ENCODE measurements around the gene RPS10.

RPS10 gene

DNA sequence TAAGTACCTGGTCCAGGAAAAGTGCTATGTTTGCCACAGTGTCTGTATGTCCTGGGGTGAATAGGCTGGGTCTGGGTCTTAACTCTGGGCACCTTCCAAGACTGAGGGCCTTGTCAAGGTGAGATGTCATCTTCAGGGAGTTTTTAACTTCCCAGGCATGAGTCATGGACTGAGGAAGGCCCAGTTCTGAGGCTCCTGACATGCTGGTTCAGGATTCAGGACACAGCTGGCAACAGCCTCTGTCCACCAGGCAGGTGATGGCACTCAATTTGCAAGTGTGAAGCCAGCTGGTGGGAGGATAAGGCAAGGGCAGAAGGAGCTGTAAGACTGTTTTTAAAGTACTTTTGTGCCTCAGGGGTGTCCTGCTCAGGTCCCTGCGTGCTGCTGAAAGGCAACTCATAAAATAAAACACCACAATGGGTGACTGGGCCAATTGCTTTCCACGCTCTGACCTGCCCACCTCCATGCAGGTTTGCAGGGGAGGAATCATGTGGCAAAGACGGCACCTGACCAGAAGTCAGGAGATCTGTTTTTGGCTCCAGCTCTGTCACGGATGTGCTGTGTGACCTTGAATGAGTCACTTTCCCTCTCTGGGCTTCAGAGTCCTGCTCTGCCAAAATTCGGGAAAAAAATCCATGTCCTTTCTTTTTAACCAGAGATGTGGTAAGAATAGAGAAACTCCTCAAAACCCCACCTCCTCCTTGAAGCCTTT is 35.1 kb upstream of the RPS10 start:
- Histone ChIP-seq H3K9me3 (ENCODE audit: low read length) (no peaks in the 10 kb centered on the region), H3K27ac (ENCODE audit: low read depth, low read length, poor library complexity, severe bottlenecking) (no peak overlapping the region), H3K9me2 (ENCODE audit: low read depth, low read length) (no peaks in the 10 kb centered on the region), H3K4me1 (ENCODE audit: insufficient read depth, low read length, severe bottlenecking) (no peaks in the 10 kb centered on the region), H3K79me2 (ENCODE audit: insufficient read depth, low read length) (no peaks in the 10 kb centered on the region), H3F3A (ENCODE audit: insufficient read depth, low read length) (no peaks in the 10 kb centered on the region), H2AFZ (ENCODE audit: low read length) (no peak overlapping the region), H4K20me1 (ENCODE audit: insufficient read depth, low read length) (no peaks in the 10 kb centered on the region), H3K4me2 (ENCODE audit: low read length) (no peak overlapping the region), H3K27me3 (ENCODE audit: insufficient read depth, low read length) (peaks cover 15% of the 10 kb centered on the region), H3K4me3 (ENCODE audit: low read depth, low read length, poor library complexity, severe bottlenecking) (no peak overlapping the region), H3K9ac (ENCODE audit: low read length) (no peak overlapping the region), H3K36me3 (ENCODE audit: insufficient read depth, low read length) (no peaks in the 10 kb centered on the region)
- TF ChIP-seq EZH2 (IDR thresholded peaks at IDR 0.05; ENCODE audit: borderline replicate concordance, low read length), result no peak
- TF ChIP-seq, protein P1, sequence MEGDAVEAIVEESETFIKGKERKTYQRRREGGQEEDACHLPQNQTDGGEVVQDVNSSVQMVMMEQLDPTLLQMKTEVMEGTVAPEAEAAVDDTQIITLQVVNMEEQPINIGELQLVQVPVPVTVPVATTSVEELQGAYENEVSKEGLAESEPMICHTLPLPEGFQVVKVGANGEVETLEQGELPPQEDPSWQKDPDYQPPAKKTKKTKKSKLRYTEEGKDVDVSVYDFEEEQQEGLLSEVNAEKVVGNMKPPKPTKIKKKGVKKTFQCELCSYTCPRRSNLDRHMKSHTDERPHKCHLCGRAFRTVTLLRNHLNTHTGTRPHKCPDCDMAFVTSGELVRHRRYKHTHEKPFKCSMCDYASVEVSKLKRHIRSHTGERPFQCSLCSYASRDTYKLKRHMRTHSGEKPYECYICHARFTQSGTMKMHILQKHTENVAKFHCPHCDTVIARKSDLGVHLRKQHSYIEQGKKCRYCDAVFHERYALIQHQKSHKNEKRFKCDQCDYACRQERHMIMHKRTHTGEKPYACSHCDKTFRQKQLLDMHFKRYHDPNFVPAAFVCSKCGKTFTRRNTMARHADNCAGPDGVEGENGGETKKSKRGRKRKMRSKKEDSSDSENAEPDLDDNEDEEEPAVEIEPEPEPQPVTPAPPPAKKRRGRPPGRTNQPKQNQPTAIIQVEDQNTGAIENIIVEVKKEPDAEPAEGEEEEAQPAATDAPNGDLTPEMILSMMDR (IDR thresholded peaks at IDR 0.05; ENCODE audit: low read length), result no peak

GRCh38 chr6:34459899-34460593 is 34.2 kb upstream of the RPS10 start:
- no peaks in the 10 kb centered on the region for H3F3A ChIP-seq (ENCODE audit: insufficient read depth, low read length)
- no peak overlapping the region for H3K4me3 ChIP-seq (ENCODE audit: low read depth, low read length, poor library complexity, severe bottlenecking)
- H3K36me3 ChIP-seq (ENCODE audit: insufficient read depth, low read length), result no peaks in the 10 kb centered on the region
- H3K4me1 ChIP-seq (ENCODE audit: insufficient read depth, low read length, severe bottlenecking), result no peaks in the 10 kb centered on the region
- no peaks in the 10 kb centered on the region for H3K9me3 ChIP-seq (ENCODE audit: low read length)
- no peaks in the 10 kb centered on the region for H3K79me2 ChIP-seq (ENCODE audit: insufficient read depth, low read length)
- no peak overlapping the region for H3K27ac ChIP-seq (ENCODE audit: low read depth, low read length, poor library complexity, severe bottlenecking)
- H4K20me1 ChIP-seq (ENCODE audit: insufficient read depth, low read length), result no peaks in the 10 kb centered on the region
- no peak overlapping the region for H3K9ac ChIP-seq (ENCODE audit: low read length)
- TF ChIP-seq, protein P1 (IDR thresholded peaks at IDR 0.05; ENCODE audit: low read length), result peak; percentile 78
- no peak for TF ChIP-seq EZH2 (IDR thresholded peaks at IDR 0.05; ENCODE audit: borderline replicate concordance, low read length)
- H3K27me3 ChIP-seq (ENCODE audit: insufficient read depth, low read length), result peaks cover 15% of the 10 kb centered on the region
- H3K4me2 ChIP-seq (ENCODE audit: low read length), result no peak overlapping the region
- no peak overlapping the region for H2AFZ ChIP-seq (ENCODE audit: low read length)
- H3K9me2 ChIP-seq (ENCODE audit: low read depth, low read length), result no peaks in the 10 kb centered on the region

DNA sequence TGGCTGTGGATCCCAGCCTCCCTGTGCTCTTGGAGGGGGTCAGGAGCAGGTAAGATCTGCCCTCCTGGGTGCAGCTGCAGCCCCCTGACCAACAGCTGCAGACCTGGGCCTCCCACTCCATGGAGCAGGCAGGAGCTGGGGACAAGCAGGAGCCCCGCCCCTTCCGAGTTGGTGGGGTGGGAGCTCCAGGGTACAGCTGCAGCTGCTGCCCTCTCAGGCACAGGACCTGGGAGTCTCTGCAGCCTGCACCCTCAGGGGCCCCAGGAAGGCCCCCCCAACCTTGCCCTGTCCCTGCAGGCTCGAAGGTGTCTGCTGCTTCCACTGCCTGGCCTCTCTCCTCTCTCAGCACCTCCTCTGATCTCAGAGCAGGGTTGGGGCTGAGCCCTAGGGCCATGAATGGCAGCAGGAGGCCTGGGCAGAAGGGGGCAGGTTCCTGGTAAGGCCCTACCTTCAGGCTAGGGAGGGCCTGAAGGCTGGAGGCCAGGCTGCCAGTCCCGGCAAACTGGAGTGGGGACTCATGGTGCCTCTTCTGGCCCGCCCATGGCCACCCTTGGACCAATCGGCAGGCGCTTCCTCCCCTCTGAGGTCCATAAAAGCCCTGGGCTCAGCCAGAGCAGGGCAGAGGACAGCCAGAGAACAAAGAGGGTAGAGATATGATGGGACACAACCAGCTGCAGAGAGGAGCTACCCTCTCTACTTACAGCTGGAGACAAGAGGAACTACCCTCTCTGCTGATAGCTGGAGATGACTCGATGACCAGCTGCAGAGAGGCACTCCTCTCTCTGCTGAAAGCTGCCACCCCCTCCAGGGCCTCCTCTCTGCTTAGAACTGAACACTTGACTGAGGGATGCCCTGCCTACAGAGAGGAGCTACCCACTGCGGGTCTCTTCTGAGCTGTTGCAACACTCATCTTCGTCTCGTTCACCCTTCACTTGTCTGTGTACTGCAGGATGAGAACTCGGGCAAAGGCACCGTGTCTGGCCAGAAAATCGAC is 32.2 kb upstream of the RPS10 start:
- no peaks in the 10 kb centered on the region for H3K79me2 ChIP-seq (ENCODE audit: insufficient read depth, low read length)
- no peak overlapping the region for H2AFZ ChIP-seq (ENCODE audit: low read length)
- H3K9ac ChIP-seq (ENCODE audit: low read length), result no peak overlapping the region
- no peaks in the 10 kb centered on the region for H3K4me1 ChIP-seq (ENCODE audit: insufficient read depth, low read length, severe bottlenecking)
- H3K27ac ChIP-seq (ENCODE audit: low read depth, low read length, poor library complexity, severe bottlenecking), result no peak overlapping the region
- H3K27me3 ChIP-seq (ENCODE audit: insufficient read depth, low read length), result peaks cover 10% of the 10 kb centered on the region; the same call in 1 of the 2 replicates
- no peak overlapping the region for H3K4me3 ChIP-seq (ENCODE audit: low read depth, low read length, poor library complexity, severe bottlenecking)
- TF ChIP-seq, protein P1 (IDR thresholded peaks at IDR 0.05; ENCODE audit: low read length), result no peak
- no peak for TF ChIP-seq EZH2 (IDR thresholded peaks at IDR 0.05; ENCODE audit: borderline replicate concordance, low read length)
- H3K36me3 ChIP-seq (ENCODE audit: insufficient read depth, low read length), result no peaks in the 10 kb centered on the region
- H4K20me1 ChIP-seq (ENCODE audit: insufficient read depth, low read length), result no peaks in the 10 kb centered on the region
- H3K4me2 ChIP-seq (ENCODE audit: low read length), result no peak overlapping the region
- no peaks in the 10 kb centered on the region for H3F3A ChIP-seq (ENCODE audit: insufficient read depth, low read length)
- no peaks in the 10 kb centered on the region for H3K9me3 ChIP-seq (ENCODE audit: low read length)
- no peaks in the 10 kb centered on the region for H3K9me2 ChIP-seq (ENCODE audit: low read depth, low read length)
